HL-60 (cell line): ENCODE results near the gene USP30.

Experiments
- DNase-seq, 2 experiments: peaks; one replicate each; pipeline ENCODE4 v3.0.0-alpha.2; 2010 to 2020; ENCODE audit warnings: low read depth in 1 of 2, low spot score in 1 of 2
- H3K27ac ChIP-seq: fragments of 250-450 bp; sonication (Bioruptor Pico); replicated peaks from 2 replicates; pipeline ENCODE4 v1.5.1; 2020; ENCODE audit warnings: mild to moderate bottlenecking, moderate library complexity
- H3K27me3 ChIP-seq: fragments of 250-450 bp; sonication (Bioruptor Pico); 2 replicates; pipeline ENCODE4 v1.5.1; 2021; ENCODE audit warnings: mild to moderate bottlenecking, moderate library complexity; ENCODE audit not compliant: insufficient read depth, poor library complexity, severe bottlenecking
- H3K4me3 ChIP-seq: replicated peaks from 2 replicates; pipeline ENCODE4 v1.5.1; 2011; ENCODE audit warnings: mild to moderate bottlenecking, control low read depth, low read length; ENCODE audit not compliant: insufficient read depth
- CTCF ChIP-seq: IDR thresholded peaks from one replicate; pipeline ENCODE4 v1.5.1; 2011; ENCODE audit warnings: low read length, control low read depth, inconsistent platforms; ENCODE audit not compliant: insufficient read depth
- GABPA ChIP-seq: IDR thresholded peaks from 2 replicates; pipeline ENCODE4 v1.6.1; 2012; ENCODE audit warnings: low read depth
- POLR2AphosphoS5 ChIP-seq: IDR thresholded peaks from 2 replicates; pipeline ENCODE4 v1.6.1; 2012; ENCODE audit warnings: low read depth
- REST ChIP-seq: IDR thresholded peaks from 2 replicates; pipeline ENCODE4 v1.6.1; 2012; ENCODE audit warnings: low read depth; ENCODE audit not compliant: insufficient replicate concordance
- SPI1 ChIP-seq: IDR thresholded peaks from 2 replicates; pipeline ENCODE4 v1.6.1; 2012; ENCODE audit warnings: low read depth, mild to moderate bottlenecking, borderline replicate concordance

USP30 gene

GRCh38 chr12:109134186-109134917, 82.0 kb downstream of the USP30 start:
- DNase-seq: no peak
- no peak overlapping the region for H3K27ac ChIP-seq
- H3K27me3 ChIP-seq: no peaks in the 10 kb centered on the region
- H3K4me3 ChIP-seq: no peak overlapping the region
- no peak for TF ChIP-seq POLR2AphosphoS5
- TF ChIP-seq CTCF: no peak
- no peak for TF ChIP-seq GABPA
- no peak for TF ChIP-seq SPI1
- no peak for TF ChIP-seq REST

- Histone ChIP-seq H3K27ac (no peak overlapping the region), H3K4me3 (no peak overlapping the region), H3K27me3 (no peaks in the 10 kb centered on the region)
- no peak for DNase-seq
- TF ChIP-seq GABPA (no peak), POLR2AphosphoS5 (no peak), SPI1 (no peak), CTCF (no peak), REST (no peak)
Measured at GRCh38 chr12:109137055-109137454, 84.7 kb downstream of the USP30 start.
